ENCODE data around the gene TTC22.
A peak's percentile ranks its signal among the peaks of the same experiment; 100 is the strongest.

Gene TTC22

DNA sequence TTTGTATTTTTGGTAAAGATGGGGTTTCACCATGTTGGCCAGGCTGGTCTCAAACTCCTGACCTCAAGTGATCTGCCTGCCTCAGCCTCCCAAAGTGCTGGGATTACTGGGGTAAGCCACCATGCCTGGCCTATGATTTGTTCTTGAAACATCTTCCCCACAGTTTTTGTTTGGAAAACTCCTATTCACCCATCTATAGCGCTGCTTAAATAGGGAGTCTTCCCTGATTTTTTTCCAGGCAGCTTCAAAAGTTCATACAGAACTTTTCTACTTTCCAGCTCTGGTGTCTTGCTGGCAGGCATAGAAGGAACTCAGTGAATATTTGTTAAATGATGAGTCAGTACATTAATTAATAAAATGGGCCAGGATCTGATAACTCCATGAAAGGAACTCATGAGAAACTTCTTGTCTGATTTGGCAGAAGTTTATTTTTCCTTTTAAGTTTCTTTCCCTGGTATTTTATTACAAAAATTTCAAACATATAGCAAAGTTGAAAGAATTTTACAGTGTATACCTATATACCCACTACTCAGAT is 33.0 kb upstream of the TTC22 start:
- no peak for DNase-seq (ENCODE audit: low read depth in 3 of 3)

DNA sequence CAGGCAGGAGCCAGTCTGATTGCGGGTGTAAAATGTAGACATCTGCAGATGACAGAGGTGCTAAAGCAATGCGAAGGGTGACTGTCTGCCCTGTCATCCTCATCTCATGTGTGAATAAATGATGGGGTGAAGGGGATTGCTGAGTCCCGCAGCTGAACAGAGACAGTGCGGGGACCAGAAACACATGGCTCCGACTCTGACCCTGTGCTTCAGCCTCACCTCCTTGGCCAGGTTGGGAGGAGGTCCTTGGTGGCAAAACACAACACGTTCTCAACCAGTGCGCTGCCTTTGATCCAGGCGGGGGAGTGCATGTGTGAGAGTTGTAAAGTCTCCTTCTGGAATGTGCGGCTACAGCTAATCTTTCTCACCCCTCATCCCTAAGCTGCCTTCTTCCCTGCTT is 32.0 kb upstream of the TTC22 start:
- DNase-seq (ENCODE audit: low read depth in 3 of 3), result no peak

DNA sequence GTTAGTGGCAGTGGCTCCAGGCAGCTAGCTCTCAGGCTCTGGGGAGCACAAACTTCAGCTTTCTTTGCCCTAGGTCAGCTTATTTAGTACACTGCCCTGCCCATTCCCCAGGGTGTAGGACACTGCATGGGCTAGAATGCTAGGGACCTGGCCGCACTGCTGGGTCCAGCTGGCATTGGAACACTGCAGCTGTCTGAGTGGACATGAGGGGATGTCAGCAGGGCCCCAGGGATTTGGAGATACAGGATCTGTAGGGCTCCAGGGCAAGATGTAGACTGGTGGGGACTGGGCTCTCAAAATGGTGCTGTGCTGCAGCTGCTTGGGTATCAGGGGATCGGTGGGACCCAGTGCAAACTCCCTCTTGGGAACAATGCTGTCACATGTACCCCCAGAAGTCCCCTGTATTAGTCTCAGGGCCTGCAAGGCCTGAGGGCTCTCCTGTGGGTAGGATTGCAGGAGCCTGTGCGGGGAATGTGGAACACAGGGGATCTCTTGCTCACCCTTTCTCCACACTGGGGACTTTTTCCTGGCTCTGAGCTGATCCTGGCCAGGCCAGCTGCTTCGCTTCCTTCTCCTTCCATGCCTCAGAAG is 25.2 kb upstream of the TTC22 start:
- DNase-seq (ENCODE audit: low read depth in 3 of 3), result no peak

DNA sequence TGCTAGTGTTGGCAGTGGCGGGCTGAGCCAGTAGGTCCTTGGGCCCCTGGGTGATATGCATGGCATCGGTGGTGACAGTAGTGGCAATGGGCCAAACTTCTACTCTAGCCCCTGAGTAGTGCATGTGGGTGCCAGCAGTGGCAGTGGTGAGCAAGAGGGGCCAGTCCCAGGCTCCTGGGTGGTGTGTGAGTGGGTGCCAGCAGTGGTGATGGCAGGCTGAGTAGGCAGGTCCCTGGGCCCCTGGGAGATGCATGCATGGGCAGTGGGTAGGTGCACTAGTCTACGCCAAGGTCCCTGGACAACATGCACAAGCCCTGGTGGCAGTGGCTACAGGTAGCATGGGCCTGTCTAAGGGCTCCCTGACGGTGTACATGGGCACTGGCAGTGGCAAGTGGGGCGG is 24.6 kb upstream of the TTC22 start:
- DNase-seq (ENCODE audit: low read depth in 3 of 3), result no peak

DNA sequence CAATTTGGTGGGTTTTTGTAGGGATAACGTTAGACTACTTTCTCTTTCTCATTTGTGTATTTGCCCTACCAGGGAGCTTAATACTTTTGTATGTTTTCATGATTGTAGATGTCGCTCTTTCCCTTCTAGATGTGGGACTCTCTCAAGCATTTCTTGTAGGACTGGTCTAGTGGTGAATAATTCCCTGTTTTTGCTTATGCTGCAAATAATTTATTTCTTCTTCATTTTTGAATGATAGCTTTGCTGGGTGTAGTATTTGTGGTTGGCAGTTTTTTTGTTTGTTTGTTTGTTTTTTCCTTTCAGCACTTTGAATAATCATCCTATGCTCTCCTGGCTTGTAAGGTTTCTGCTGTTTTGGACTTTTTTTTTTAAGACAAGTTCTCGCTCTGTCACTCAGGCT is 22.5 kb upstream of the TTC22 start:
- DNase-seq (ENCODE audit: low read depth in 3 of 3), result no peak

DNA sequence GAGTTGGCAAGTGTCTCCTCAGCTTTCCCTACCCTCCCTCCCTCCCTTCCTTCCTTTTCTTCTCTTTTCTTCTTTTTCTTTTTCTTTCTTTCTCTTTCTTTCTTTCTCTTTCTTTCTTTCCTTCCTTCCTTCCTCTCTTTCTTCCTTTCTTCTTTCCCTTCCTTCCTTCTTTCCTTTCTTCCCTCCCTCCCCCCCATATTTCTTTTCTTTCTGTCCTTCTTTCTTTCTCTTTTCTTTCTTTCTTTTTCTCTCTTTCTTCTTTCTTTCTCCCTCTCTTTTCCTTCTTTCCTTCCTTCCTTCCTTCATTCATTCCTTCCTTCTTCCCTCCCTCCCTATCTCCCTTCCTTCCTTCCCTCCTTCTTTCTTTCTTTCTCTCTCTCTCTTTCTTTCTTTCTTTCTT is 18.6 kb upstream of the TTC22 start:
- no peak for DNase-seq (ENCODE audit: low read depth in 3 of 3)

DNA sequence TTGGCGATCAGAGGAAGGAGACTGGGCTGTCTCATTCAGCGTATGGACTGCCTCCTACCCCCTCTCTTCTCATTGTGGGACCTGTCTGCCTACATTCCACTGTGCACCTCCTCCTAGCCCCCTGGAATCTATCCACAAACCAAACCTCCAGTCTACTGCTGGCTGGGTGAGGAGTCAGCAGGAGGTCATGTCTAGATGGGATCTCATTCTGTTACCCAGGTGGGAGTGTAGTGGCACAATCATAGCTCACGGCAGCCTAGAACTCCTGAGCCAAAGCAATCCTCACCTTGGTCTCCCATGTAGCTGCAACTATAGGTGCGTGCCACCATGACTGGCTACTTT is 18.0 kb upstream of the TTC22 start:
- no peak for DNase-seq (ENCODE audit: low read depth in 3 of 3)

DNA sequence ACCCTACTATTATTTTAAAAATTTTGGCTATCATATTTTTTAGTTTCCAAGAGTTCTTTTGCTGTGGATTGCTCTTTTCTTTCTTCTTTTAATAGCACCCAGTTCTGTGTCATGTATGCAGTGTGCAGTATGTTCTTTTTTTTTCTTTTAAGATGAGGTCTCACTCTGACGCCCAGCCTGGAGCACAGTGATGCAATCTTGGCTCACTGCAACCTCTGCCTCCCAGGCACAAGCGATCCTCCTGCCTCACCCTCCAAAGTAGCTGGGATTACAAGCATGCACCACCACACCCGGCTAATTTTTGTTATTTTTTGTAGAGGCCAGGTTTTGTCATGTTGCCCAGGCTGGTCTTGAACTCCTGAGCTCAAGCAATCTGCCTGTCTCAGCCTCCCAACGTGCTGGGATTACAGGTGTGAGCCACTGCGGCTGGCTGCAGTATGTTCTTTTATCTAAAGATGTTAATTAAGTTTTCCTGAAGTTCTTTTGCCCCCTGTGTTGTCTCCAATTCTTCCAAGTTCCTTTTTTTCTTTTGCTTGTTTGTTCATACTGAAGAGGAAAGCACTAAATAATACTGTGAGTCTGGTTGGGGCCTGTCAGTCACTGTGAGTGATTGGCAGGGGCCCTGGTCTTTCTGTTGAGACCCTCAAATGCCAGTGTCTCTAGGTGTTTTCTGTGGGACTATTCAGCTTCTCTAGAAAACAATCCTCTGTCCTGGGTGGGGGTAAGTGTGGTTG is 17.5 kb upstream of the TTC22 start:
- no peak for DNase-seq (ENCODE audit: low read depth in 3 of 3)

DNA sequence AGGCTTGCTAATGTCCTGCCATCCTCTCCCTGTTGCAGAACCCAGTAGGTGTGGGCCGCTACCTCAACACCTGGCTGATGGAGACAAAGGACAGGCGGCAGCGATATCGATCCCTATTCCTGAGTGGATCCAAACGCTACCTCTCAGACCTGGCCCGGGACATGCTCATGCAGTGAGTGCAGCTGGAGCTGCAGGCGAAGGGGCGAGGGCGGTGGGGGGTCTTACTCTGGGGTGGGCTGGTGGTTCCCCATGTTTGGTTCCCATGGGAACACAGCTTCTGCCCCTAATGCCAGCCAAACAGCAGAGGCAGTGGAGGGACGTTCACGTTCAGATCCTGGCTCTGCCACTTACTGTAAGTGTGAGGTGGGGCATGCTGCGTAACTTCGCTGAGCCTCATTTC is 15.8 kb upstream of the TTC22 start:
- no peak for DNase-seq (ENCODE audit: low read depth in 3 of 3)

DNA sequence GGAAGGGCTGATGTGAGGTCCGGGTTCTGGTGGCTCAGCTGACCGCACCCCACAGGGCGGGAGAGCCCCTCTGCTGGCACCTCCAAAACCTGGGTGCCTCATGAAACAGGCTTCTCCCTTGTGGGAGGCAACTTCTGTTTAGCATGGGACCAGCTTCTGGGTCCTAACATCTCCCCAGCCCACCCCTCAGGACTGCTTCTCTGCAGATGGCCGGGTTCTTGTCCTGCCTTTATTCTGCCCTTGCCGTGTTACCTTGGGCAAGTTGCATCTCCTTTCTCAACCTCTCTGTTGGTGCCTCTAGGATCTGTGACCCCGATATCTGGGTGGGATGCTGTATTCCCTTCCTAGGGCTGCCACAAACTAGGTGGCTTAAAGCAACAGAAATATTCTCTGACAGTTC is 15.0 kb upstream of the TTC22 start:
- DNase-seq (ENCODE audit: low read depth in 3 of 3), result no peak

DNA sequence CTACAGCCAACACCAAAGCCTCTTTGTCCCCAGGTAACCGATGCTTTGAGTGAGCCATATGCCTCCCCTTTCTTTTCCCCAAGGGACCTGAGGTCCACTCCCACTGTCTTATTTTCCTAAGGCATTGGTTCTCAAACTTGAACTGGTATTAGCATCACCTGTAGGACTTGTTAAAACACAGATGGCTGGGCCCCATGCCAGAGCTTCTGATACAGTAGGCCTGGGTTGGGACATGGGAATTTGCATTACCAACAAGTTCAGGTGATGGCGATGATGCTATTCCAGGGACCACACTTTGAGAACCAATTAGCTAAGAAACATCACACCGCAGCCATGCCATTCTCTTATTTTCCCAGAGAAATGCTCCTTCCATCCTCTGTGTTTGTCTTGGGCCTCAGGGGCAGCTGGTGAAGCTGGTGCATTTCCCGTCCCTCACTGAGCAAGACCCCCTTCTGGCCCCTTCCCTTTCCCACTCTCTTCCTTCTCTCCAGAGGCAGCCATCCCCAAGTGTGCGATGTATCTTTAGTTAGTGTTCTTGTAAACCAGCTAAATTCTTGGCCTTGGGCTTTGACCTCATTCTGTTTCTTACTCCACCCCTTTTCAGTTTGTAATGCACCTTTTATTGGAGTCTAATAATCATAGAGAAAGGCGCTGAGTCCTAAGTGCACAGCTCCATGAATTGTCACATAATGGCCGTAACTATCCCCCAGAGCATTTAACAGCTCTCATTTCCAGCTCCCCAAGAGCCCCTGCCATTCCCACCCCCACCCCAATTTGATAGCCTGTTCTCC is 14.2 kb upstream of the TTC22 start:
- no peak for DNase-seq (ENCODE audit: low read depth in 3 of 3)

DNA sequence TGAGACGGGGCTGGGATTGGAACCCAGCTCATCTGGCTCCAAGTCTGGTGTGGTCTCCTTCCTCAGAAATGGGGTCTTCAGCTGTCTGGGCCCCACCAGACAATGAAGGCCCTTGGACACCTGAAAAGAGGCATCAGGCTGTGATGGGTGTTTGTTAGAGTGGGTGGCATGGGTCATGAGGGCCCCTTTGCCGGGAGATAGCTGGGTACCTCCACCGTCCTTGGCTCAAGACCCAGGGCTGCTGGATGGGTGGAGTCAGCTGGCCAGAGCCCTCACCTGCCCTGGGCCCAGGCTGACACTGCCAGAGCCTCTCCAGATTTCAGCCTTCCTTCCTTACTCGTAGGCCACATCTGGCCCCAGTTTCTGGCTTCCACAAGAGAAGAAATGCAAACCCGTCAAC is 13.4 kb upstream of the TTC22 start:
- no peak for DNase-seq (ENCODE audit: low read depth in 3 of 3)

DNA sequence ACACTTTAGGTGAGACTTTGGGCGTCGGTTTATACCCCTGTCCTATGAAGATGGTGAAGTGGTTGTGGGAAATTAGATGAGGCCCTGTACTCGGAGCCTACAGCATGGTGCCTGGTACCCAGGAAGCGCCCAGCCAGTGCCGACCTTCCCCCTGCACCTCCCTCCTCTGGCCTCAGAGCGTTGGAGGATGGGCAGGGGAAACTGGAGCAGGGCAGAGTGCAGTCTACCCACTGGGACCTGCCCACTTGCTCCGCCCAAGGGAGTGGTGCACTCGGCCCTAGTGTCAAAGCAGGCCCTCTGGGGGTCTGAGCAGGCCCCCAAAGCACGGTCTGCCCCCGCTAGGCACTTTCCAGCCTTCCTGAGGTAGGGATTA is 13.0 kb upstream of the TTC22 start:
- no peak for DNase-seq (ENCODE audit: low read depth in 3 of 3)

DNA sequence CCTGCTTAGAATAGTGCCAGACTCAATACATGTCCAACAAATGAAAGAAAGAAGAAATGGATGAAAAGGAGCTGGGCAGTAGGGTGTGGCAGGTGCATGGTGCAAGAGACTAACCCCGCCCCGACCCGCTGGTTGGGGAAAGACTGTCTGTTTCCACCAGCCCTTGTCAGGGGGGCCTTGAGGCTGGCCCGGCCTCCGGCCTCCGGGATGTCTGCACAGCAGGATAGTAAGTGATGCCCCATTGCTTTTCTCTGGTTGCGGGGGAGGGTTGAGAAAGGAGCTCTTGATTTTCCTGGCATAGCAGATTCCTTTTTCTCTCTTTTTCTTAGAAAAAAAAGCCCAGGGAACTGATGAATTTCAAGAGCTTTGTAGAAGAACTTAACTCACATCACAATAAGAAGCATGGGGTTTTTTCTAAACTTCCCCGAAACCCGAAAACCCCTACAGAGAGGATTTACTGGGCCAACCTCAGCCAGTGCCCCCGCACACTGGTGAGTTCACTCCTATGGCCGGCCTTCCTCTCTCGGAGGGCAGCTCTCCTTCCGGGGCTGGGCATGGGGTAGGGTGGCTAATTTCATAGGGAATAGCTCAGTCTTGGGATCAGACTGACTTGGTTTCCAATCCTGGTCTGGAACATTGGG is 12.5 kb upstream of the TTC22 start:
- DNase-seq (ENCODE audit: low read depth in 3 of 3), result no peak

DNA sequence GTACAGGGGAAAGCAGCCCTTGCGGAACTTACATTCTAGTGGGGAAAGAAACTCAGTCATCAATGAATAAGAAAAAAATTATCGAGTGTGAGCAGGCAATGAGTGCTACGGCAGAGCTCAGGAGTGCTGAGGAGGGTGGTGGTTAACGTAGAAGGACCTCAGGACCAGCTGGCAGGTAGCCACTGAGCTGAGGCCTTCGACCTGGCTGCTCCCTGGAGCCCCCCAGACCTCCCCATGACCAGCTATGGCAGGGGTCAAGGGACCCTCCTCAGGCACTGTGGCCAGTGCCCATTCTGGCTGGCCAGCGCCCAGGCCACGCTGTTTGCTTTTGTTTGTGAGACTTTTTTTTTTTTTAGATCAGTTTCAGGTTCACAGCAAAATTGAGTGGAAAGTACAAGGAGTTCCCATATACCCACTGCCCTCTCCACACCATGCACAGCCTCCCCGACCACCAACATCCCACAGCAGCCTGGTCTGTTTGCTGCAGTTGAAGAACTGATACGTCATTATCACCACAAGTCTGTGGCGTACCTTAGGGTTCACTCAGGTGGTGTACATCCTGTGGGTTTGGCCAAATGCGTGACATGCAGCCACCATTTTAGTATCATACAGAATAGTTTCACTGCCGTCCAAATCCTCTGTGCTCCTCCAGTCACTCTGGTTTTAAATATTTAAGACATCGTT is 11.8 kb upstream of the TTC22 start:
- no peak for DNase-seq (ENCODE audit: low read depth in 3 of 3)

DNA sequence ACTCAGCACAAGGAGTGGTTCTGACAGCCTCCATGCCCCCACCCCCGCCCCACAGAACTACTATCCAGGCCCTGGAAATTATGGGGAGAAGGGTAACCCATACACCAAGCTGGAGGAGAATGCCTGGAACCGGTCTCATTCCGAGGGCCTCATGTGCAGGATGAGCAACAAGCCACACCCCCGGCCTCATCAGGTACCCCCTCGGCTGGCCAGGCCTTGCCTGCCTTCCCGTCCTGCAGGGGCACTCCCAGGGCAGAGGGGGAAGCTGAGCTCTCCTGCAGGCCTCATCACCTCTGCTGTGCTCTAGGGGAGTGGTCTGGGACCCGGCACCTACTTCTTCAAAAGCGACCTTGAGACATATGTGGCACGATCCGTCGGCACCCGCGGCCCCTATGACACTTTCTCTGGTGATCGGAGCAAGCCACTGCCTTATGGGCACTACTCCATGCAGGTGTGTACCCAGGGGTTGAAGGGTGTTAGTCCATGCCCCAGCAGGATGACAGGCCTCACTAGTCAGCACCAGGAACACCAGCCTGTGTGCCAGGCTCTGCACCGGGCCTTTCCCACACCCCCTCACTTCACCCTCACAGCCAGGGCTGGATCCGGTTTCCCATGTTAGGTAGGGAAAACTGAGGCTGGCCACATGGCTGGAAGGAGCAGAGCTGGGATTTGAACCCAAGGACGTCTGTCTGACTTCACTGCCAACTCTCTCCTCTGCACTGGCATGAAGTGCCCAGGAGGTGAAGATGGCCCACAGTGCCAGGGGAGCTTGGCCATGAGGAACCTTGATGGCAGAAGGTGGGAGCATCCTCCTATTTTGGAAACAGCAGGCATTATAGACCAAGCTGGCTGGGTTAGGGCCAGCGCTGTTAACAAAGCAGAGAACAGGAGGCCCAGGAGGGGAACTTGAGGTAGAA is 10.9 kb upstream of the TTC22 start:
- DNase-seq (ENCODE audit: low read depth in 3 of 3), result no peak

DNA sequence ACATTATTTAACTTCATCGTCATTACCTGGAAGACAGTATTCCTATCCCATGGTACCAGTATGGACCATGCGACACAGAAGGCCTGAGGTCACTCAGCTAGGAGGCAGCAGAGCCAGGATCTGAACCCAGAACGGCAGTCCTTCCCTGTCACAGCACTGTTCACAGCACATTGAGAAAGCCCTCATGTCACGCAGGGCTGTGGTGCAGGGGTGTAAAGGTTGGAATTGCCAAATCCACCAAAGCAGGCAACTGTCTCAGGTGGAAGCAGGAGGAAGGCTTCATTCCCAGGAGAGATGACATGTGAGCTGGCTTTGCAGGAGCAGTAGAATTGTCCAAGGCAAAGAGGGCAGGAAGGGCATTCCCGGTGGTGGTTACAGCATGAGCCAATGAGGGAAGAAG is 9.9 kb upstream of the TTC22 start:
- no peak for DNase-seq (ENCODE audit: low read depth in 3 of 3)

DNA sequence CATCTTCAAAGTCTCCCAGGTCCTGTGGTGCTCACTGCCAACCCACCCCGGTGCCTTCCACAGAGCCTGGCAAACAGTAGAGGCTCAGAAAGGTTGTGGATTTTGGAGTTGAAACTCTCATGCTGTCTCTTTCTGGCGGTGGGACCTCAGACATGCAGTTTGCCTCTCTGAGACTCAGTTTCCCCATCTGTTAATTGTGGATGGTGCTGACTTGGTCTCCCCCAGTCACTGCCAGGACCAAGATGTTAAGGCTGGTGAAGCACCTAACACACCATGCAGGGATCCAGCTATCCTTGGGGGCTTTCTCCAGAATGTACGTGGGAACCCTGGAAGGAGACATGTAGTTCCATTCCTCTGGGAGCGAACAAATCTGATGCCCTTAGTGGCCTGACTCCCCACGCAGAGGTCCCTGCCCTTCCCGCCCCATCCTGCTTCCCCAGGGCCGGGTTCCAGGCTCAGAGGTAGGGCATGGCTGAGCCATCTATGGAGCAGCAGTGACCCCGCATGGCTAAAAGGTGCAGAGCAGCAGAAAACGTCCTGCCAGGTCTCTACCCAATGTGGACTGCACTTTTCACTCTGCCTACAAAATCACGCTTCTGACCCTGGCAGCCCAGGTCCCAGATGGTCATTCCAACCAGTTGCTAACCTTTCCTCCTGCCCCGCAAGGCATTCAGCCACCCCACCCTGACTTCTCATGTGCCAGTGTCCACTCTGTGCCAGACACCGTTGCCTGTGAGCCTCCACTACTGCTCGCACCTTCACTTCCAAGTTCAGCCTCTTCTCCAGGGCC is 9.2 kb upstream of the TTC22 start:
- DNase-seq (ENCODE audit: low read depth in 3 of 3), result peak; percentile 29 to 54 (median 38)

DNA sequence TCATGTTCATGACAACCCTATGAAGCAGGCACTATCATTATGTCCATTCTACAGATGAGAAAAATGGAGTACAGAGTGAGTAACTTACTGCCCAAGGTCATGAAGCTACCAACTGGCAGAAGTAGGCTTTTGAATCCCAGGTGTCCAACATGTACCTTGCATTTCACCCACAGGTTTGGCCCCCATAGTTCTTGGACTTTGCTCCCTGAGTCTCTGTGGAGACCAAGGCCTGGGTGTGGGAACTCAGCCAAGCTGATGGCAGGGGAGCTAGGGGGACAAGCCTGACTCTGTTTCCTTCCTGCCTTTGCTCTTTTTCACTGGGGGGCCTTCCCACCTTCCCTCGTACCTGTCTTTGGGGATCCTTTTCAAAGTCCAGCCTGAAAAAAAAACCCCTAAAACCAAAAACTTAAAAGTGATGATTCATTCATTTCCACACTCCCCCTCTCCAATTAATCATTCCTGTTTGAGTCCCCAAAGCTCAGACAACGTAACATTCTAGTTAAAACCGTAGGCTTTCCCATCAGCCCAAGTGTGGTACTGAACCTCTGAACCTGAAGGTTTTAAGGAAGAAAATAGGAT is 8.5 kb upstream of the TTC22 start:
- DNase-seq (ENCODE audit: low read depth in 3 of 3), result no peak
